ENCODE results near the gene GPR87. TPM values are rescaled to one million over a fixed set of nuclear protein-coding genes. Genes with fewer than 3 reads are reported as not detected.
A peak's percentile ranks its signal among the peaks of the same experiment; 100 is the strongest.

GPR87 gene
- total RNA-seq, 1 donor from 2014 or later: 56.9 TPM

DNA sequence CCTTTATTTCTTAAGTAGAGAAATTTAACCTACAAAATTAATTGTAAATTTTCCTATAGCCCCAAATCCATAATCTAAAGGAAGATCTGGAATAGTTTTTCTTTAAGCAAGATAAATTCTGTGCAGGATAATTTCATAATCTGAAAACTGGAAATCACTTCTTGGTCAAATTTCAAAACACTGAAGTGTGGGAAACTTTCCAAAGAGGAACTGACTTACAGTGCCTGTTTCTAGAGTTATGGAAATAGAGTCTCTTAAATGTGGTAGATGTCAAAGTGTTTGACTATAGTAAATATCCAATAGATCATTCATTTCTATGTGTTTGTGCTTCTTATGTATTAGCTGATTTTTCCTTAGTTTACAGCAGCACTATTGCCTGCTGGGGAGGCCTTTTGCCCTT lies 14.3 kb upstream of the GPR87 start:
- Histone ChIP-seq H3K27me3 (ENCODE audit: control insufficient read depth, insufficient read depth, low read length) (no peaks in the 10 kb centered on the region), H3K36me3 (ENCODE audit: control insufficient read depth, insufficient read depth, low read length) (no peaks in the 10 kb centered on the region), H3K4me3 (ENCODE audit: low read depth, low read length) (no peak overlapping the region)
- TF ChIP-seq, protein P1, sequence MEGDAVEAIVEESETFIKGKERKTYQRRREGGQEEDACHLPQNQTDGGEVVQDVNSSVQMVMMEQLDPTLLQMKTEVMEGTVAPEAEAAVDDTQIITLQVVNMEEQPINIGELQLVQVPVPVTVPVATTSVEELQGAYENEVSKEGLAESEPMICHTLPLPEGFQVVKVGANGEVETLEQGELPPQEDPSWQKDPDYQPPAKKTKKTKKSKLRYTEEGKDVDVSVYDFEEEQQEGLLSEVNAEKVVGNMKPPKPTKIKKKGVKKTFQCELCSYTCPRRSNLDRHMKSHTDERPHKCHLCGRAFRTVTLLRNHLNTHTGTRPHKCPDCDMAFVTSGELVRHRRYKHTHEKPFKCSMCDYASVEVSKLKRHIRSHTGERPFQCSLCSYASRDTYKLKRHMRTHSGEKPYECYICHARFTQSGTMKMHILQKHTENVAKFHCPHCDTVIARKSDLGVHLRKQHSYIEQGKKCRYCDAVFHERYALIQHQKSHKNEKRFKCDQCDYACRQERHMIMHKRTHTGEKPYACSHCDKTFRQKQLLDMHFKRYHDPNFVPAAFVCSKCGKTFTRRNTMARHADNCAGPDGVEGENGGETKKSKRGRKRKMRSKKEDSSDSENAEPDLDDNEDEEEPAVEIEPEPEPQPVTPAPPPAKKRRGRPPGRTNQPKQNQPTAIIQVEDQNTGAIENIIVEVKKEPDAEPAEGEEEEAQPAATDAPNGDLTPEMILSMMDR (IDR thresholded peaks at IDR 0.05; ENCODE audit: insufficient read depth, low read length, severe bottlenecking): no peak
- DNase-seq (ENCODE audit: low read depth) (no peak), FAIRE-seq (no peak)

DNA sequence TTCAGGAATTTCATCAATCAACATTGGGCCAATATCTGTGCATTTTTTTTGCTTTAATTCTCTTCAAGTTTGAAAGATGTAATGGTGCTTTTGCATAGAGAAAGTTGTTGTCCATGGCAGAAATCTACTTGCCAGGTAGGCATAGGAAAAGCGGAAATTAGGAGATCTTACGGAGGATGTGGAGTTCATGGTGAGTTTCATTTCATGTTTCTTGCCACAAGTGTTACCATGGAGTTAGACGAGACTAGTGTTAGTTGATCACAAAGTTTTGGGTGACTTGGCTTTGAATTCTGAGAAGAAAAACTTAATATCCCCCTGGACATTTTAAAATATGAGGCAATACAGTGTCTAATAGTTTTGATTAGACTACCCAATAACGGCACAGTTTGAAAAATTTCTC lies 13.8 kb upstream of the GPR87 start:
- FAIRE-seq (no peak), DNase-seq (ENCODE audit: low read depth) (no peak)
- TF ChIP-seq, protein P1 (IDR thresholded peaks at IDR 0.05; ENCODE audit: insufficient read depth, low read length, severe bottlenecking): no peak

DNA sequence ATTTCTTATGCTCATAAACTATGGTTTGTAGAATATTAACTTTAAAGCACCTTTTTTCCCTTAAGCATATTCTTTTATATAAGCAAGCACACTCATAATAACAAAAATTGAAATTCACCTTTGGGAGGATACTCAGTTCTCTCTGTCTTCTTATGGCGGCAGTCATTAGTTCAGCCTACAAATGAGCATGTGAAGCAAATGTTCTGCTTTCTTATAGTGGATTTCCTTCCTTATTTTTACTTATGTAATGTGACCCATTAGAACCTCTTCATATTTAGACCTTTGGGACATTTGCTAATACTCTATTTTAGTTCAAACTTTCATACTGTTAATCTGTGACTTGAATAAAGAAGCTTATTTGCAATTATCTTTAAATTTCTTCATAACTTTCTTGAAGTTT lies 12.7 kb upstream of the GPR87 start, which contains the start of gene P2RY13:
Gene P2RY13 (minus strand): TSS at position 187 of the 400 bp plus-strand sequence. CDS start 21 bp downstream, at position 166.
- Histone ChIP-seq H3K4me3 (ENCODE audit: low read depth, low read length) (no peak within 1 kb of the TSS), H3K36me3 (ENCODE audit: control insufficient read depth, insufficient read depth, low read length) (no peaks in the 10 kb centered on the region), H3K27me3 (ENCODE audit: control insufficient read depth, insufficient read depth, low read length) (no peaks in the 10 kb centered on the region)
- no peak for DNase-seq (ENCODE audit: low read depth)
- TF ChIP-seq, protein P1 (IDR thresholded peaks at IDR 0.05; ENCODE audit: insufficient read depth, low read length, severe bottlenecking): no peak
- no peak for FAIRE-seq

More for the DNA sequence above, 13.8 kb upstream of the GPR87 start:
- no peak overlapping the region for H3K4me3 ChIP-seq (ENCODE audit: low read depth, low read length)
- H3K36me3 ChIP-seq (ENCODE audit: control insufficient read depth, insufficient read depth, low read length): no peaks in the 10 kb centered on the region
- no peaks in the 10 kb centered on the region for H3K27me3 ChIP-seq (ENCODE audit: control insufficient read depth, insufficient read depth, low read length)

DNA sequence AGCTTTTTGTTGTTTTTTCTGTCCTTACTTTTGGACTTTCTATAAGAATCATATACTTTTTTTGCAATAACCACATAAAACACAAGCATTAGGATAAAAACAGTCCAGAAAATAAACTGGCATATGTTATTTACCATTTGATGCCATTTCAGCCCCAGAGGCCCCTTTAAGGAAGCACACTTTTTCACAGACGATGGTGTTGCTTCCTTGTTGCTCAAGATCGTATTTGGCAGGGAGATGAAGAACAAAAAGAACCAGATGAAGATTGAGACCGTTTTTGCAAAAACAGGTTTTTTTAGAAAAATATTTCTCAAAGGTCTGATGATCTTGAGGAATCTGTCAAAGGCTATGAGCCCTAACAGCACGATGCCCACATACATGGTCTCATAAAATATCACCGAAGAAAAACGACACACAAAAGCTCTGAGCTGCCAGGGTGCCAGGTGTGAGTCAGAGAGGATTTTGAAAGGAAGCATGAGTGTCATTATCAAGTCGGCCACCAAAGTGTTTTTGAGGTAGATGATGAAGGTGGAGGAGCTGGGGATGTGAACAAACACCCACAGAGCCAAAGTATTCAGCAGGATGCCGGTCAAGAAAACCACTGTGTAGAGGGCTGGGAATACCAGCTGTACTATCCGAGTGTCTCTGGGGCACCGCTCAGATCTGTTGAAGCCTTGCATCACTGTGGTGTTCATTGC lies 11.8 kb upstream of the GPR87 start:
- Histone ChIP-seq H3K36me3 (ENCODE audit: control insufficient read depth, insufficient read depth, low read length) (no peaks in the 10 kb centered on the region), H3K4me3 (ENCODE audit: low read depth, low read length) (no peak overlapping the region), H3K27me3 (ENCODE audit: control insufficient read depth, insufficient read depth, low read length) (no peaks in the 10 kb centered on the region)
- FAIRE-seq: no peak
- peak; percentile 67 for DNase-seq (ENCODE audit: low read depth)
- TF ChIP-seq, protein P1 (IDR thresholded peaks at IDR 0.05; ENCODE audit: insufficient read depth, low read length, severe bottlenecking): no peak

DNA sequence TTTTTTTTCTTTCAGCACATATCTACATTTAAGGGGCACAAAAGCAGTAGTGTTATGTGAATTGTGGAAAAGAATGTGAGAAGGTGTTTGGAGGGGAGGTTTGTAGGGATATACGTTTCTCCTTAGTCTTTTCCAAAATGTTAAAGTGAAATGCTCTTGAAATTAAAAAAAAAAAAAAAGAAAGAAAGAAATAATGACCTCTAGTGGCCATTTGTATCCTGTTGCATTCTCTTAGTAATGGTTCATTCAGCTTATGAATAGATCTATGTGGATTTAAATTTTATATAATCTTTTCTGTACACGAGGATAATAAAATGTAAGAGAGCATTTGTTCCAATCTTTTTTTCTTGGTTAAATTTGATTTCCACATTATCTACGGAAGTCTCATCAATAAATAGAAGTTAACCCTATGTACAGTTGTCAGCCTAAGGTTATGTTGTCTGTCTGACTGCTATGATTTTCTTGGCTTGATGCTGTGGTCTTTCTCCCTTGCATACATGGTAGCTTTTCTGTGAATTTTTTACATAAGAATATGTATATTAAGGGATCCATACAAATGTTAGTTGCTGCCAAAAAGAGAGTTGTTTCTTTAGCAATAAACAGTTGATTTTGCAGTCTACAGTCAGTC lies 11.1 kb upstream of the GPR87 start:
- FAIRE-seq: no peak
- Histone ChIP-seq H3K36me3 (ENCODE audit: control insufficient read depth, insufficient read depth, low read length) (no peaks in the 10 kb centered on the region), H3K4me3 (ENCODE audit: low read depth, low read length) (no peak overlapping the region), H3K27me3 (ENCODE audit: control insufficient read depth, insufficient read depth, low read length) (no peaks in the 10 kb centered on the region)
- TF ChIP-seq, protein P1 (IDR thresholded peaks at IDR 0.05; ENCODE audit: insufficient read depth, low read length, severe bottlenecking): peak; percentile 30
- peak; percentile 54 for DNase-seq (ENCODE audit: low read depth)
